ENCODE measurements around the gene SMLR1.

SMLR1 gene

DNA sequence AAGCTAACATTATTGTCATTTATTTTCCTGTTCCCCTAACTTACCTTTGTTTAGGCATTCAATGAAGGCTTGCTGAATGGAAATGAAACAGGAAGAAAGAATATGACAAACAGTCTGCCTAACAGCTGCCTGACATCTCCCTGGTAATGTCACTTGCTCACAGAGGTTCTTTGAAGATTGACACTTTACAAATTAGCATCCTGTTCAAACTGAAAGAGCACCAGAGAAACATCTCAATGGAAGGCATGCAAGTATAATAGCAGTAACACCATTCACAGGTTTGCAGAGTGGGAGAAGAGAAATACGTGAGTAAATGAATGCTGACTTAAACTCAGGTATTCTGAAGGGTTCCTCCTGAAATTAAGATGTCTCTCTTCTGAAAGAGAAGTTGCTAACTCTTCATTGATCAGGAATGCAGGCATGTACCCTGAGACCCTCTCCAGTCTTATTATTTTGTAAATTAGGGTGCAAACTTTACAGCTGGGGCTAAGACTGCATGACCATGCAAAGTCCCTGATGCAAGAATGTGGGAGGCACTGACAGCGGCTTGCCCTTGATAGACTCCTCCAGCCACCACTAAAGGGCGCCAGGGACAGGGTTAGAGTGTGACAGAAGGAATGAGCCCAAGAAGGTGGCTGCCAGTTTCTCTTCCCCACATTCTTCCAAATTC is 1.3 kb upstream of the SMLR1 start:
- DNase-seq (ENCODE audit: low read depth), result no peak

DNA sequence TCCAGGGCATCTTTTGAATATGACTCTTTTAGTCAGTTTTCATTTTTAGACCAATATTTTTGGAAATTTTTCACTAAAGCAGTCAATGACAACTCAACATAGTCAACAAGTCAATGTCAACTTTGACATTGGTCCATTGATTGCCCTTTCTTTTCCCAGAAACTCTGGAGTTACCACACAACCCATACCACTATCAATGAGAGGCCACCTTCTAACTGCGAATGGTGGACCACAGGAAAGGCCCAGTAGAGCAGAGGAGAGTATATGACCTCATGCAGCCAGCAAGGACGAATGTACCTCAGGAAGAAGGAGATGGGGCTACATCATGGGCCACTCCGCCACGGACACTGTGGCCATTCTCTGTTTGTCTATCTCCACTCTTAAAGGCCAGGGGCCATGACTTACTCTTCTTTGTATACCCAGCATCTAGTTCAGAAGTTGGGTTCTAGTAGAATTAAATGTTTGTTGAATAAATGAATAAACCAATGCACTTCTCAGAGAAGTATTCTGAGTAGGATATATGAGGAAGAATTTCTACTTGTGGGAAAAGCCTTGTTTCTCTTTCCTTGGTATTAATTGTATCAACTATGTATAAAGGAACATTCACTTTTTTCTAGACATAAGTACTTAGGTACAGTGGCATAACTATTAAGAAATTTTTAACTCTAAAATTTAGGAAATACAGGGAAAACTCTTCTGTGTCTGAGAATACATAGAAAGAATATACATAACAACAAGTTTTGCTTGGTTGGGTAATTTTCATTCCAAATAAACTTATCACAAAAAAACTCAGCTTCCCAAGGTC is 562 bp upstream of the SMLR1 start:
- DNase-seq (ENCODE audit: low read depth), result no peak

DNA sequence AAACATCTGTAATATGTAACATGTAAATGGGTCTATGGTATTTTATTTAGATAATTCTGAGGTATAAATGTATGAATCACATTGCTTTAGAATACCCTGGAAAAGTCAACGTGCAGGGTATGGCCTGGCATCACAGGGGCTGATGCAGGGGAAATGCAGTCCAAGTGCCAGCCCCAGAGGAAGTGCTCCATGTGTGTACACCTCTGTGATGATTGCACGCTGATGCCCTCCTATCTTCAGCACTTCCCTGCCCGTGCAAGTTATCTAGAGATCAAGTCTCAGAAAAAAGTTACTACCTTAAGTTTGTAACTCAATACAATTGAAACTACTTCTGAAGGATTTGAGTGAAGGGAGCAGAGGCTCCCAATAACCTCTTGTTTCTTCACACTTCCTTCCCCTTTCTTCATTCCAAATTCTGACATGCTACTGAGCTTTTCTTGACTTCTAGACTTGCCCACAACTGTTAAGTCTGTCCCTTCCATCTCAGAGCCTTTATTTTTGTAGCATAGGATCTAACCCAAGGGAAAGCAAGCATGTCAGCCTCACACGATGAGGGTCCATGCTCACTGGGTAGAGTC is 2.2 kb downstream of the SMLR1 start:
- no peak for DNase-seq (ENCODE audit: low read depth)

DNA sequence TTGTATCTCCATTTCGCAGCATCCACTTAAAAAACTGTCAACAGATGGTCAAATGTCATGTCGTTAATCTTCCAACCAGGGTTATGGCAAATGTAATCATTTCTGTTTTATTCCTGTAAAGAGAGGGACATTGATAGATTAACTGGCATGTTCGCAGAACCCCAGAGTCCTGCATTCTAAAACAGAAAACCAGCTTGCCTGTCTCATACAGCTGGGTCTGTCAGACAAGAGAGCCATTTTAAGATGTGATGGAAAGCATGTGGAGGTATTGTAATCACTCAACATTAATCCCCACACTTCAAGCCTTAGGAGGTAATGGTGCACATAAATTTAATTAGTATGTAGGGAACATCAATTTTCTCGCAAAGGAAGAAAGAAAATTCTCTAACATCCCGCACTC is 4.4 kb downstream of the SMLR1 start:
- DNase-seq (ENCODE audit: low read depth), result no peak

DNA sequence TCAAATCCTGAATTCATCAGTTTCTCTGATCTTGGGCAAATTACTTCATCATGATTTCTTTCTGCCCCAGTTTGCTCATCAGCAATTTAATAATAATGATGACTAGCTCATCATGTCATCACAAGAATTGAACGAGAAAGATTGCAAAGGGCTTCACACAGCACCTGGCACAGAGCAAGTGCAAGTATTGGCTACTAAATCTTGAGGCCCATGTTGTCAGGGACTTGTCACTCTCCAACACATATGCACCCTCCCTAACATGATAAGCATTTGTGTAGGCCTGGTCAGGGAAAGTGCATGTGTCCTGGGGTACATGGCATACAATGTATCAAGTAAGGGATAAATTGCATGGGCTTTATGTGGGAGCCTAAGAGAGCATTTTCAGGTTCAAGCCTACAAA is 6.4 kb downstream of the SMLR1 start:
- no peak for DNase-seq (ENCODE audit: low read depth)

DNA sequence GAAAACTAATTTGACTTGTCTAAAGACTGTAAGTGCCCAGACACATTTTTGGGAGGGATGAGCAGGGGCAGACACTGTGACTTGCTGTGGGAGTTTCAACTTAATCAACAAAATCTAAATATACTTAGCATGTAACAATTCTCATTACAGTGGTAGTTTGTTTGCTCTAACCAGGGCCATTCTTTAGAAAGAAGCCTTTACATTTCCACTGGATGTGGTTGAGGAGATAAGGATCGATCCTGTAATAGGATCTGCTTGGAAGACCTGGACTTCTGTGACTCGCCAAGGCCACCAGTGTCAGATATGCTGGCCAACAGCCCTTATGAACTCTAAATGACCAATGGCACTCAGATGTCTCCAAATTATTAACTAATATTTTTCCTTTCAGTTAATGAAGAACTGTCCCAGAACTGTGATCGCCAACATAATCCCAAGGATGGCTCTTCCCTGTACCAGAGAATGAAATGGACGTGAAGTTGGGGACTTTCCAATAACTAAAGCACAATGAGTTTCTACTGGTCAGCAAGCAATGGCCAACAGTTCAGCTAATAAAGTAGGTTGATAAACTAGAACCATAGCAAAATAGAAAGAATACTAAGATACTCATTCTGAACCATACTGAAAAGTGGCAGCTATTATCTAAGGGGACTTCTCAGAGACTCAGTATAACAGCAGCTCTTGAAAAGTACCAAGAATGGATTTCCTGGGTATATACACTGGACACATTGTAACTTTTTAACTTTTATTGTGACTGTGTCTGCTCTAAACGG is 7.5 kb downstream of the SMLR1 start:
- no peak for DNase-seq (ENCODE audit: low read depth)

DNA sequence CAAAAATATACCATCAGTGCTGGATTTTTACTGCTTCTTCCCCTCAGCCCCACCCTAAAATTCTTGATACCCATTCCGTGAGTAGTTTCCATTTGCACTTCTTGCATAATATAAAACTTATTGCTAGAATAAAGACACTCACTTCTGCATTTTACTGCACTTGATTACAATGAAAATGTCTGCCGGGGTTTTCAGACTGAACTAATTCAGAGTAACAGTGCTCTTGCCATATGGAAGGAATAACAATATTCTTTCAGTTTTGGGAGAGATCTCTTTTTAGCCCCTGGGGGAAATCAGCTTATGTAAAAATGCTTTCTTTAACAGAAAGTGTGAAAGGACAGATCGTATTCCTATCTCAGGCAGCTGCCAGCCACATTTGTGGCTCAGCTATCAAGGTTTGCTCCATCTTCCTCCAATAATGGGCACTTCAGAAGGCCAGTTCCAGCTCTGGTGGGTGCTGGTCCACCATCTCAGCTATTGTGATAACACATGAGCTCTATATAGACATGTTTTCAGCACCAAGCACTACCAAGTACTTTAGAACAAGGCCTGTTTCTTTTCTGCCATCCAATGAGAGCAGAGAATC is 8.9 kb downstream of the SMLR1 start:
- DNase-seq (ENCODE audit: low read depth), result no peak

DNA sequence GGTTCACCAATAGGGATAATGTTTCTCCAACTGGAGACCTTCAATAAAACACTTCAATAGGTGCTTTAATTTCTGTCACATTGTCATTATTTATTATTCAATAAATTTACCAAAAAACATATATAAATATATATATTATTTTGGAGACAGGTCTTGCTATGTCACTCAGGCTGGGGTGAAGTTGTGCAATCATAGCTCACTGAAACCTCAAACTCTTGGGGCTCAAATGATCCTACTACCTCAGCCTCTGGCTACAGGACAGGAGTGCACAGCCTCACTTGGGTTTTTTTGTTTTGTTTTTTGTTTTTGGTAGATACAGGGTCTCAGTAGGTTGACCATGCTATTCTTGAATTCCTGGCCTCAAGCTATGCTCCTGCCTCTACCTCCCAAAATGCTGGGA is 9.9 kb downstream of the SMLR1 start:
- DNase-seq (ENCODE audit: low read depth), result no peak

DNA sequence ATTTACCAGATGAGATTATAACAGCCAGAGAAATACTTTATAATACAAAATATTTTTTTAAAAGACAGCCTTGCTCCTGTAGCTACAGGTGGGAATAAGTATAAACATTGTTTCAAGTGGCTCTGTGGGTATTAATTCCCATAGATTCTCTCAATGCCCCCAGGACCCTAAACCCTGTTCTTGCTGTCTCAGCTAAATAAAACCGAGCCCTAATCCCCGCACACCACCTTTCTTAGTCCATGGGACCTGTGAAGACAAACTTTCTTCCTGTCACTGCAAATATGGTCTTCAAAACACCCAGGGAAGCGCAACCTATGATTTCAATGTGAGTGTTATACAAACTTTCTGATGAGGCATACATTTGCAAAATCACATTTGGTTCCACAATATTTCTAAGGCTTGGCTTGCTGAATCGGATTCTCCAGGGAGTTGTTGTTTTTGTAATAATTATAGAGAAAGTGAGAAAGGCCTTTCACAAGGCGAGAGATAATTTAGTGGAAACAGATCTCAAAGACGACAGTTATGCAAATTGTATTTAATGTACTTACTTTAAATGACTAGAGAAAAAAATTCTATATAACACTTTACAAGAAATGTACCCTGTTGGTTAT is 11.1 kb downstream of the SMLR1 start:
- DNase-seq (ENCODE audit: low read depth), result no peak

DNA sequence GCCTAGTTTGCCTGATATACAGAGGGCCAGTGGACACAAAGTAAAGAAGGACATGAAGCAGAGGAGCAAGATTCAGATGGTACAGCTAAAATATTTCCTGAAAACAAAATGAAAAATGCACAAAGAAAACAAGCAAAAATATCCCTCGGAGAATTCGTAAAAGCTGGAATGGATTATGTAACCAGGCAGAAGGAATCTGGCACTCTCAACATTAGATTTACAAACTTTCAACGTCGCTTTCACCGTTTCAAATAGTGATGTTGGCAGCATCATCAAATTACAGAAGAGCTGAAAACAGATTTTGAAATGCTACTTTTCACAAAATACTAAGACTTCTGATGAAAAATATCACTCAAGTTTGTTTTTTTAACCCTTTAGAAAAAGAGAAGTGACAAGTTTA is 11.7 kb downstream of the SMLR1 start:
- no peak for DNase-seq (ENCODE audit: low read depth)

DNA sequence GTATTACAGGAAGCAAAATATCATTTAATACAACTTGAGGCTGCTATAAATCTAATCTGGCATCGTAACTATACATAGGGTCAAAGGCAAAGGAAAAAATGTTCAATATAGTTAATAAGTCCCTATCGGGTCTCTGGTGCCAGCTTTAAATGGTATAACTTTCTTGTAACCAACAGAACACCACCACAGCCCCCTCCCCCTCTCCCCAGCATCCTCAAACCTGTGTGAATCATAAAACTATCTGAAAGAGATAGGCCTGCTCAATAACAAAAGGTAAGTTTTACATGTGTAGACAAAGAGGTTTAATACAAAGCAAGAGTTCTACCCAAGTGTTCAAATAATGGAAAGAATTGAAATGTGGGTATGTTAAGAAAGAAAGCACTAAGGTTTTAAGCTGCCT is 12.2 kb downstream of the SMLR1 start:
- no peak for DNase-seq (ENCODE audit: low read depth)

DNA sequence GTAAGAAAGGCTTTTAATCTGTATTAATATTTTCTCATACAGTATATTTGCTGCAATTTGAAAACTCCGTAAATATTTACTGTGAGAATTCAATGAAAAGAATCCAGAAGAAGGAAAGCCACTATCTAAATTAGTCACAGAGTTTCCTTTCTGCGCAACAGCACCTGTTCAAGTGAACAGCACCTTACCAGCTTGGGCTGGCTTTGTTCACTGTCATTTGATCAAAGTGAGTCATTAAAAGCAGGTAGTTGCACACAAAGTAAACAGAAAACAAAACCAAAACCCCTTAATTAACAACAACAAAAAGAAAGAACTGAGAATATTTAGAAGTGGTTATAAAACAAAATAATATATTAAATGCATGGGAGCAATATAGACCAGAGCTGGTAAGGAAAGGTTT is 12.8 kb downstream of the SMLR1 start:
- DNase-seq (ENCODE audit: low read depth), result no peak

DNA sequence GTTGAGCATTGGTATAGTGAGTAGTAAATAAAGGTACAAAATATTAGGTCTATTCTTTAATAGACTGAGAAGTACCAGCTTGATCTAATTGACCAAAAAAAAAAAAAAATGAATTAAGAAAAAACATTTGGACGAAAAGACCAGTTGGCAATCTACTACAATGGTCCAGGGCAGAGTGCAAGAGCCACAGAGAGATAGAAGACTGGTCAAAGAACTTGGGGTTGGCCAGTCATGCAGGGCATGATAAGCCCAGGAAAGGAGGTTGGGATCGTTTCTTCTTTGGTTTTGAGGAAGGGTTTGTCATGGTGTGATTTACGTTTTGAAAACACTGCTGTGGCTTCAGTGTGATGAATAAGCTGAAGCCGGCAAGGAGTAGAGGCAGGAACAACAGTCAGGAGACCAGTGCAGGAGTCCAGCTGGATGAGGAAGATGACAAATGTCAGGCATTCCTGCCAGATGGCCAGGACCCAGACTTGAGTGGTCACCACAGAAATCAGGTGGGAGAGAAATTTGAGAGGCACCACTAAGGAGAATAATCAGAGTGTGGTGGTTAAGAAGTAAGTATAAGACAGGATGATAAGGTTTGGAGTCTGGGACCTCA is 14.0 kb downstream of the SMLR1 start:
- DNase-seq (ENCODE audit: low read depth), result no peak

DNA sequence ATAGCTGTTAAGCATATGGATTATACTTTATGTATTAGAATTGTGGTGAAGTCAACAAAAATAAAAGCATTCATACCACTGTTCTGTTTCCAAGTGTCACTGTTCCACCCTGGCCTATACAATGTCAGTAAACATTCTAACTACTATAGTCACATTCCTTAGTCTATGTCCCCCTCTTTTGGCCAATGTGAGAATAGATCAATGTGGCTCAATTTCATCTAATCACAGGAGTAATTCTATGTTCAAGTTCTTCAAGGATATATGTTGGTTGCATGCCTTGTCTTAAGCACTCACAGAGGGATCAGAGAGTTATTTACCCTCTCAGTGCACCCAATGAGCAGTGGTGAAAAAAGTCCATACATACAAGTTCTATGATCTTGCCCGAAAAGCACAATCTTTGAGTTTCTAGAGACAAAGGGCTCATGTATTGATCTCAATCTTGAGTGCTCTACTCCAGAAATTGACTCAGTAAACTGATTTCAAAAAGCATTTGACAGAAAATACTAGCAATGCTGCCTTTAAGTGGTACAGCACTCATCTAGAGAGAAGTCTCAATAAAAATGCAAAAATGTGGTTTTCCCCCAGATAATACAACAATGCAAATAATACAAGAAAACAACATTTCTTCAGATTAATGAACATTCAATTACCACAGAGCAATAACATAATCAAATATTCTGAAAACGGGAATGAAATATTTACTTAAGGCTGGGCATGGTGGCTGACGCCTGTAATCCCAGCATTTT is 16.5 kb downstream of the SMLR1 start:
- no peak for DNase-seq (ENCODE audit: low read depth)

DNA sequence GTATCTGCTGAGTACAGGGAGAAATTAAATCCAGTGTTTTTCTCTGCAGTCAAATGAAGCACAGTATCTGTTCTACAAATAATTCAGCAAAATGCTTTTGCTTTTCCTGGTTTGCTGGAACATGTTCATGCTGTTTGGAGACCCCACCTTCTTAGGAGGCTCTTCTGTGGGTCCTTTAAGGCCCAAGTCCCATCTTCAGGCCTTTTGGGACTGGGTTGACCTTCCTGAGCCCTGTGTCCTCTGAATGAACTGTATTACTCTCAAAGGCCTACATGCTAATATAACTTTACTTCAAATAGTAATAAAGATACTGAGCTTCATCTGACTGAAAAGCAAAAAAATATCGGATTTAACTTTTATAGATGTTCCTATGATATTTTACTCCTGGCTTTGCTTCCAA is 19.3 kb downstream of the SMLR1 start:
- no peak for DNase-seq (ENCODE audit: low read depth)

DNA sequence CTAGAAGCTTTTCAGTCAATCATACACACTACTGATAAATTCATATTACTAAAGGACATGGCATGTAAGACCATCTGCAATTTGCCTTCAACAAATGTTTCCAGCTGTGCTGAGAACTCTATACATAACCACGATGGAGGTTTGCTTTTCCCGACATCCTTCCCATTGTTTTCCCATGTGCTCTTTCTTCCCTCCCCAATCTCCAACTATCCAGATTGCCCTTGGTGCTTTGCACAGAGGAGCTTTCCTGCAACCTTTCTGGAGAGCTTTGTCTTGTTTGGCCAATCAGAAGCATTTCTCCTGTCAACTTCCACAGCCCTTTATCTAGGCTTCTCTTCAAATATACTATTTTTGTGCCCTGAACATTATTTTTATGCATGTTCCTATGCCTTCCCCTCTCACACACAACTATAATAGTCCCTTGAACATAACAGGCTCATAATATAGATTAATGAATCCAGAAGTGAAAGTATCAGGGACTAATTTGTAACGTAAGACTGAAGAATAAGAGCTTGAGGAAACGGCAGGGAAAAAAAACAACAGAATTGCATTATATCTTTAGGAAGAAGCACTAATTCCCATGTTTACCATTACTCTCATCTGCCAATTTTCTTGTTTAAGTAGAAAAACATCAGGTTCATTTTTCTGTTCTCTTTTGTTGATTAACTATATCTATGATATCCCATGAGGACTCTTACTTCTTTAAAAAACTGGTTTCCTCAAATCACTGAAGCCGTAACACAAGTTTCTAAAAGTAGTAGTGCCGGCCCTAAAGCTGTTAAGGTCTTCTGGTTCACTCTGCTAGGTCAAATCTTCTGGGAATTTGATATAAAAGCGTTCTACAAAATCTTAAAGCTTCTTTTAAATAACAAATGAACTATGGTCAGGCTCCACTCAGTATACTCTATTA is 20.1 kb downstream of the SMLR1 start:
- DNase-seq (ENCODE audit: low read depth), result no peak

DNA sequence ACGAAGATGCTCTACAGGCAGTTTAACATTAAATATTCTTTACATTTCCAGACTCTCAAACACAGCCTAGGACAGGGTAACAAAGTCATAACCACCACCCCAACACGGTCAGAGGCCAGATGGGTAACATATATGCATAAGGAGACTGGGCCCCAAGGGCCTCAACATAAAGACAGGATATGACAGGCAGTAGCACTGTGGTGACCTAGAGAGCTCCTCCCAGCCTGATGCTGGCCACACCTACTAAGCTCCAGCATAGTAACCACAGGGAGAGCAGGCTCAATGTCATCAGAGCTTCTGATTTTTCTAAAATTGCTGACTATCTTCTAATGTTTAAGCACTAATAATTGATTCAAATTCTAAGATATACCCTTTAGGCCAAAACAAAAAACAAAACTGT is 21.7 kb downstream of the SMLR1 start:
- DNase-seq (ENCODE audit: low read depth), result no peak

DNA sequence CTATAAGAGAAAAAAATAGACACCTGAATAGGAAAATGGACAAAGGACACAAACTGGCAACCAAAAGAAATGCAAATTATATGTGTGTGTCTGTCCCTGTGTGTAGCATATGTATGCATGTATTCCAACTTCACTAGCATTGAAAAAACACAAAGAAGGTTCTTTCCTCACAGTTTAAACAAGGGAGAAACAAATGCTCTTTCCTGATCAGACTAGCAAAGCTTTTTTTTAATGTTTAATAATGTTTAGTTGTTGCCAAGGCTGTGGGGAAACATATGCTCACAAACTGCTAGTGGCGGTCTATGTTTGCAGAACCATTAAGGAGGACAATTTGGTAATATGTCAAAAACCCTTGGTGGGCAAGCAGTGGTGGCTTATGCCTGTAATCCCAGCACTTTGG is 22.4 kb downstream of the SMLR1 start:
- no peak for DNase-seq (ENCODE audit: low read depth)

DNA sequence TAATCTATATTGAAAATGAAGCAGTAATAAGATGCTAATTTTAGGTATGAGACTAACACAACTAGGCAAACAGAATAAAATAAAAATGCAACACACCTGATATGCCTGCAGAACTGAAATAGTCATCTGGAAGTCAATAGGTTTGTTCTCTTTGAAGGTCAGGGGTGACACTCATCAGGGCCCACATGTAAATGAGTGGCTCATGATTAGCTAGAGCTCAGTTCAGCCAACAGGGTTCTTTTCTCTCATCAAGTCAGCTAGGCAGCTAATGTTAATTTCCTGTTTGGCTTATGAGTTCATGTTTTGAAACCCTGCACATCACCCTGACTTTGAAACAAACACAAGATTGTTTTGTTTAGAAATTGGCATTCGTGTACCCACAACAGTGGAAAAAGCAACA is 23.8 kb downstream of the SMLR1 start:
- DNase-seq (ENCODE audit: low read depth), result no peak

Measured in stimulated activated CD8-positive, alpha-beta memory T cell treated with anti-CD3 and anti-CD28 coated beads, Interleukin-15, amount 100 ng/mL, for 1 hour (primary cell).